ENCODE results near the gene CBX6.

- no peak for TF ChIP-seq ZNF239 (tag by site-specific recombination; IDR thresholded peaks at IDR 0.05)
- no peak for TF ChIP-seq YY1 (tag by site-specific recombination; IDR thresholded peaks at IDR 0.05)
- no peak for TF ChIP-seq CTCF (tag by site-specific recombination; IDR thresholded peaks at IDR 0.05)
- no peak for TF ChIP-seq GLIS1 (tag by site-specific recombination; IDR thresholded peaks at IDR 0.05)
- no peak for TF ChIP-seq ZNF140 (tag by site-specific recombination; IDR thresholded peaks at IDR 0.05)
- TF ChIP-seq ZBTB11 (tag by site-specific recombination; conservative IDR thresholded peaks at IDR 0.05; ENCODE audit: low read depth): no peak
- TF ChIP-seq ZNF23 (tag by site-specific recombination; IDR thresholded peaks at IDR 0.05; ENCODE audit: borderline replicate concordance): no peak
- TF ChIP-seq ZNF221 (tag by site-specific recombination; IDR thresholded peaks at IDR 0.05; ENCODE audit: borderline replicate concordance): no peak
- no peak for TF ChIP-seq ZNF311 (tag by site-specific recombination; IDR thresholded peaks at IDR 0.05; ENCODE audit: borderline replicate concordance)
- TF ChIP-seq ZBTB26 (tag by site-specific recombination; optimal IDR thresholded peaks at IDR 0.05): no peak
Measured at GRCh38 chr22:38820020-38820419, 52.0 kb downstream of the CBX6 start.

All from HEK293 (cell line).